IMR-90 (cell line): ENCODE measurements around the gene MAGEF1. TPM values are rescaled to one million over a fixed set of nuclear protein-coding genes. Genes with fewer than 3 reads are reported as not detected.

Source experiments
- ATAC-seq: fragments of 200-7000 bp; cut with Tn5 transposase; 2 replicates; pipeline ENCODE4 v1.9.1; 2020; ENCODE audit warnings: low read depth, mild to moderate bottlenecking, moderate library complexity
- BruUV-seq: library from RNA; stranded (reverse); fragments of 400-500 nt; replicated peaks from 2 replicates; lab custom pipeline; 2021; lab: Mats Ljungman, UMichigan
- CTCF ChIA-PET: fragments of 300-600 bp; formaldehyde crosslinking; extraction: SDS; loops from one replicate; lab custom pipeline; 2021; ENCODE audit warnings: antibody characterized with exemption; lab: Yijun Ruan, JAX
- POLR2A ChIA-PET: fragments of 300-600 bp; sonication (Branson Sonifier 250); formaldehyde crosslinking; loops from one replicate; lab custom pipeline; 2022; ENCODE audit warnings: antibody characterized with exemption; ENCODE audit not compliant: unreplicated experiment; lab: Charles Lee
- DNase-seq: peaks from one replicate; pipeline ENCODE4 v3.0.0; 2013
- H2AFZ ChIP-seq: replicated peaks from 2 replicates; pipeline ENCODE3; 2013; ENCODE audit warnings: low read length, mild to moderate bottlenecking; ENCODE audit not compliant: poor library complexity
- H2AK5ac ChIP-seq: 2 replicates; pipeline ENCODE4 v1.6.1; 2013; ENCODE audit warnings: low read depth, low read length, inconsistent platforms
- H2AK9ac ChIP-seq: replicated peaks from 2 replicates; pipeline ENCODE3; 2013; ENCODE audit warnings: mild to moderate bottlenecking, low read depth, low read length, moderate library complexity; ENCODE audit not compliant: poor library complexity
- H2BK120ac ChIP-seq: 2 replicates; pipeline ENCODE4 v1.6.1; 2013; ENCODE audit warnings: low read depth, low read length, inconsistent platforms
- H2BK15ac ChIP-seq: 3 replicates; pipeline ENCODE4 v1.6.1; 2013; ENCODE audit warnings: low read depth, low read length, inconsistent platforms
- H2BK20ac ChIP-seq: 2 replicates; pipeline ENCODE4 v1.6.1; 2013; ENCODE audit warnings: low read depth, mild to moderate bottlenecking, inconsistent platforms, low read length, moderate library complexity
- H2BK5ac ChIP-seq: 2 replicates; pipeline ENCODE4 v1.6.1; 2013; ENCODE audit warnings: mild to moderate bottlenecking, low read depth, low read length, inconsistent platforms; ENCODE audit not compliant: poor library complexity, severe bottlenecking
- H3K14ac ChIP-seq: replicated peaks from 2 replicates; pipeline ENCODE4 v1.6.1; 2013; ENCODE audit warnings: low read depth, low read length, inconsistent platforms
- H3K18ac ChIP-seq: 2 replicates; pipeline ENCODE4 v1.6.1; 2013; ENCODE audit warnings: low read depth, low read length, control low read depth
- H3K23ac ChIP-seq: 2 replicates; pipeline ENCODE4 v1.6.1; 2013; ENCODE audit warnings: low read depth, low read length, inconsistent platforms
- H3K27ac ChIP-seq: 2 replicates; pipeline ENCODE4 v1.5.1; 2013; ENCODE audit warnings: mild to moderate bottlenecking, control low read depth, low read length; ENCODE audit not compliant: insufficient read depth
- H3K27me3 ChIP-seq: 2 replicates; pipeline ENCODE4 v1.6.1; 2013; ENCODE audit warnings: low read length; ENCODE audit not compliant: control insufficient read depth, insufficient read depth
- H3K36me3 ChIP-seq: 2 replicates; pipeline ENCODE4 v1.6.1; 2013; ENCODE audit warnings: low read length, mixed read lengths; ENCODE audit not compliant: control insufficient read depth, insufficient read depth
- H3K4ac ChIP-seq: 2 replicates; pipeline ENCODE4 v1.6.1; 2013; ENCODE audit warnings: low read depth, low read length, inconsistent platforms
- H3K4me1 ChIP-seq: 2 replicates; pipeline ENCODE4 v1.6.1; 2013; ENCODE audit warnings: low read length, mixed read lengths; ENCODE audit not compliant: control insufficient read depth, insufficient read depth
- H3K4me2 ChIP-seq: 2 replicates; pipeline ENCODE4 v1.6.1; 2013; ENCODE audit warnings: low read depth, mild to moderate bottlenecking, control low read depth, low read length, moderate library complexity
- H3K4me3 ChIP-seq: 2 replicates; pipeline ENCODE4 v1.5.1; 2013; ENCODE audit warnings: low read depth, mild to moderate bottlenecking, control low read depth, low read length, moderate library complexity; ENCODE audit not compliant: insufficient read depth
- H3K56ac ChIP-seq: 2 replicates; pipeline ENCODE4 v1.6.1; 2013; ENCODE audit warnings: low read length, inconsistent platforms; ENCODE audit not compliant: insufficient read depth; ENCODE audit errors: extremely low read depth
- H3K79me1 ChIP-seq, 2 experiments: 2 replicates each; pipeline ENCODE4 v1.6.1; 2013; ENCODE audit warnings: low read length in 2 of 2, inconsistent platforms in 1 of 2, low read depth in 1 of 2
- H3K9ac ChIP-seq: 2 replicates; pipeline ENCODE4 v1.6.1; 2013; ENCODE audit warnings: low read depth, low read length, control low read depth
- H3K9me1 ChIP-seq: 2 replicates; pipeline ENCODE4 v1.6.1; 2013; ENCODE audit warnings: low read length, inconsistent platforms; ENCODE audit not compliant: insufficient read depth
- H3K9me3 ChIP-seq: 2 replicates; pipeline ENCODE4 v1.6.1; 2013; ENCODE audit warnings: low read length; ENCODE audit not compliant: control insufficient read depth, insufficient read depth
- H4K20me1 ChIP-seq: 2 replicates; pipeline ENCODE4 v1.6.1; 2013; ENCODE audit warnings: low read length, inconsistent platforms; ENCODE audit not compliant: insufficient read depth
- H4K5ac ChIP-seq: 2 replicates; pipeline ENCODE4 v1.6.1; 2013; ENCODE audit warnings: mild to moderate bottlenecking, low read depth, low read length, control low read depth
- H4K8ac ChIP-seq, 2 experiments: 2 replicates each; pipeline ENCODE4 v1.6.1; 2013; ENCODE audit warnings: low read depth in 2 of 2, low read length in 2 of 2, control low read depth in 1 of 2, inconsistent platforms in 1 of 2
- H4K91ac ChIP-seq: 2 replicates; pipeline ENCODE4 v1.6.1; 2013; ENCODE audit warnings: low read depth, low read length, inconsistent platforms; ENCODE audit not compliant: insufficient read depth
- BHLHE40 ChIP-seq: fragments of 150-350 bp; IDR thresholded peaks from 2 replicates; pipeline ENCODE4 v1.6.1; 2016; ENCODE audit warnings: mild to moderate bottlenecking, low read depth, low read length
- CEBPB ChIP-seq: IDR thresholded peaks from 2 replicates; pipeline ENCODE4 v1.6.1; 2012; ENCODE audit warnings: low read depth, low read length, improper control_type of control experiment
- CHD1 ChIP-seq: IDR thresholded peaks from 2 replicates; pipeline ENCODE4 v1.6.1; 2012; ENCODE audit warnings: low read depth, low read length, improper control_type of control experiment
- FOS ChIP-seq: fragments of 150-350 bp; IDR thresholded peaks from 2 replicates; pipeline ENCODE4 v1.6.1; 2016; ENCODE audit warnings: low read depth, low read length
- MAFK ChIP-seq: IDR thresholded peaks from 2 replicates; pipeline ENCODE4 v1.6.1; 2012; ENCODE audit warnings: low read depth, low read length, improper control_type of control experiment
- MAZ ChIP-seq: IDR thresholded peaks from 2 replicates; pipeline ENCODE4 v1.6.1; 2012; ENCODE audit warnings: low read depth, mild to moderate bottlenecking, low read length, improper control_type of control experiment, moderate library complexity, borderline replicate concordance
- MXI1 ChIP-seq: IDR thresholded peaks from 2 replicates; pipeline ENCODE4 v1.6.1; 2012; ENCODE audit warnings: low read depth, mild to moderate bottlenecking, low read length, moderate library complexity, borderline replicate concordance
- NFE2L2 ChIP-seq: fragments of 150-350 bp; IDR thresholded peaks from 2 replicates; pipeline ENCODE4 v1.6.1; 2016; ENCODE audit warnings: low read depth, mild to moderate bottlenecking, low read length
- POLR2A ChIP-seq: IDR thresholded peaks from 2 replicates; pipeline ENCODE4 v1.6.1; 2012; ENCODE audit warnings: mild to moderate bottlenecking, low read depth, low read length
- RAD21 ChIP-seq: IDR thresholded peaks from 2 replicates; pipeline ENCODE4 v1.6.1; 2012; ENCODE audit warnings: low read length, improper control_type of control experiment
- RCOR1 ChIP-seq: IDR thresholded peaks from 2 replicates; pipeline ENCODE4 v1.6.1; 2012; ENCODE audit warnings: mild to moderate bottlenecking, low read length, improper control_type of control experiment; ENCODE audit not compliant: insufficient replicate concordance
- RFX5 ChIP-seq: IDR thresholded peaks from 2 replicates; pipeline ENCODE4 v1.8.0; 2012; ENCODE audit warnings: low read depth, mild to moderate bottlenecking, low read length, moderate library complexity
- SMC3 ChIP-seq: fragments of 150-350 bp; IDR thresholded peaks from 2 replicates; pipeline ENCODE4 v1.6.1; 2016; ENCODE audit warnings: low read depth, mild to moderate bottlenecking, antibody characterized with exemption, low read length, moderate library complexity
- WGBS, 2 experiments: methylation state at CpG; one replicate each; pipeline versions ENCODE4 v1.1.5 to v1.1.7; 2013; ENCODE audit warnings: missing lambda C conversion rate in 2 of 2; ENCODE audit not compliant: insufficient read length in 1 of 2; ENCODE audit errors: extremely low coverage in 2 of 2; 5-methylcytosine and 5-hydroxymethylcytosine counted together
- dilution Hi-C: fragments of 300-500 bp; cut with HindIII; formaldehyde crosslinking; loops from one replicate; pipeline ENCODE4 v1.14.3; 2018; ENCODE audit warnings: low sequenced_read_pairs; ENCODE audit not compliant: unreplicated experiment
- in situ Hi-C: fragments of 300-500 bp; cut with MboI; formaldehyde crosslinking; loops from 3 replicates; pipeline ENCODE4 v1.14.3; 2019; ENCODE audit warnings: low sequenced_read_pairs, inconsistent platforms, mixed read lengths
- intact Hi-C: fragments of 100-400 bp; cut with micrococcal nuclease; formaldehyde crosslinking; loops from 2 replicates; pipeline ENCODE4 v1.10.0; 2022
- polyA plus RNA-seq, 3 experiments: library from polyadenylated mRNA; depleted of rRNA; stranded (reverse); fragments of >200 nt; gene quantifications; 2 replicates each; pipeline ENCODE4 v1.2.3, GENCODE V29; 2012; ENCODE audit warnings: low replicate concordance in 1 of 3
- total RNA-seq: library from RNA; depleted of rRNA; stranded (reverse); fragments of >200 nt; gene quantifications from 2 replicates; pipeline ENCODE4 v1.2.3, GENCODE V29; 2012
- TF ChIP-seq, protein P1 (sequence below): fragments of 150-350 bp; IDR thresholded peaks from 2 replicates; pipeline ENCODE4 v1.6.1; 2017; ENCODE audit warnings: mild to moderate bottlenecking, antibody characterized with exemption, low read length, low read depth
- TF ChIP-seq, protein P2 (sequence below): conservative IDR thresholded peaks from 2 replicates; pipeline ENCODE4 v1.5.1; 2012; ENCODE audit warnings: mild to moderate bottlenecking, low read depth, low read length, improper control_type of control experiment
- TF ChIP-seq, protein P3 (sequence below): fragments of 150-350 bp; IDR thresholded peaks from 2 replicates; pipeline ENCODE4 v1.6.1; 2016; ENCODE audit warnings: low read depth, mild to moderate bottlenecking, low read length, moderate library complexity, borderline replicate concordance

Gene MAGEF1
- total and polyA plus RNA-seq, 2 of the 4 experiments (the other 2 are of a cell fraction) = 10.6 to 19.4 TPM

DNA sequence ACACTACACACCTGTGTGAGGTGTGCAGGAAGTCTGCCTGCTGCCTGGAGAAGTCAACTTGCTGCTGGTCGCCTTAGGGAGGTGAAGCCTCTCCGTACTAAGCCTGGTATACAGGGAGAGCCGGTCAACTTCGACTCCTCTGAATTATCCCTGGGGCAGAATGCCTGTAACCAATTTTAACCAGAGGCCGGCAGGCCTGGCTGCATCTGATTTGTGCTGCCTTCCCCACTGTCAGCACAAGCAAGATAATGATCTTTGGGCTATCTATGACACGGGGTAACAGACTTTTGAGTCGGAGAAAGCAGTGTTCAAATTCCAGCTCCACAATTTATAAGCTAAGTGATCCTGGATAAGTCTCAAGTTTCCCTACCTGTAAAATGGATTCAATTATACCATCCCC lies 42.3 kb downstream of the MAGEF1 start:
- Histone ChIP-seq H3K18ac (no peak overlapping the region), H3K36me3 (no peaks in the 10 kb centered on the region), H4K91ac (no peak overlapping the region), H2AK9ac (no peak overlapping the region), H4K20me1 (no peaks in the 10 kb centered on the region), H2AK5ac (no peak overlapping the region), H3K27me3 (peaks cover 45% of the 10 kb centered on the region), H2AFZ (no peak overlapping the region), H3K9ac (no peak overlapping the region), H4K8ac (no peak overlapping the region), H2BK120ac (no peak overlapping the region), H3K79me1 (no peaks in the 10 kb centered on the region), H3K9me3 (no peaks in the 10 kb centered on the region), H2BK20ac (no peak overlapping the region), H2BK15ac (no peak overlapping the region), H3K4me1 (no peaks in the 10 kb centered on the region; the same call in 1 of the 2 replicates), H4K5ac (no peak overlapping the region), H3K23ac (no peak overlapping the region), H3K4me3 (no peak overlapping the region), H3K56ac (no peak overlapping the region), H3K4ac (no peak overlapping the region), H3K14ac (no peak overlapping the region), H2BK5ac (no peak overlapping the region), H3K27ac (no peak overlapping the region), H3K4me2 (no peak overlapping the region), H3K9me1 (no peaks in the 10 kb centered on the region)
- DNase-seq (no peak), ATAC-seq (no peak)
- intact Hi-C loops = no loop called here
- WGBS, 2 experiments = no CpG with 5 or more reads among the region's 7 CpGs
- dilution Hi-C loops = no loop called here
- ChIA-PET POLR2A (no interaction called here), CTCF (no interaction called here)
- TF ChIP-seq NFE2L2 = no peak
- no peak for TF ChIP-seq RCOR1
- TF ChIP-seq FOS = no peak
- no peak for TF ChIP-seq CHD1
- TF ChIP-seq SMC3 = no peak
- no peak for TF ChIP-seq BHLHE40
- TF ChIP-seq, protein P1, sequence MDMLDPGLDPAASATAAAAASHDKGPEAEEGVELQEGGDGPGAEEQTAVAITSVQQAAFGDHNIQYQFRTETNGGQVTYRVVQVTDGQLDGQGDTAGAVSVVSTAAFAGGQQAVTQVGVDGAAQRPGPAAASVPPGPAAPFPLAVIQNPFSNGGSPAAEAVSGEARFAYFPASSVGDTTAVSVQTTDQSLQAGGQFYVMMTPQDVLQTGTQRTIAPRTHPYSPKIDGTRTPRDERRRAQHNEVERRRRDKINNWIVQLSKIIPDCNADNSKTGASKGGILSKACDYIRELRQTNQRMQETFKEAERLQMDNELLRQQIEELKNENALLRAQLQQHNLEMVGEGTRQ = no peak
- TF ChIP-seq MXI1 = no peak
- no peak for TF ChIP-seq RAD21
- no peak for TF ChIP-seq MAFK
- no peak for TF ChIP-seq RFX5
- no peak for TF ChIP-seq CEBPB
- TF ChIP-seq, protein P2, sequence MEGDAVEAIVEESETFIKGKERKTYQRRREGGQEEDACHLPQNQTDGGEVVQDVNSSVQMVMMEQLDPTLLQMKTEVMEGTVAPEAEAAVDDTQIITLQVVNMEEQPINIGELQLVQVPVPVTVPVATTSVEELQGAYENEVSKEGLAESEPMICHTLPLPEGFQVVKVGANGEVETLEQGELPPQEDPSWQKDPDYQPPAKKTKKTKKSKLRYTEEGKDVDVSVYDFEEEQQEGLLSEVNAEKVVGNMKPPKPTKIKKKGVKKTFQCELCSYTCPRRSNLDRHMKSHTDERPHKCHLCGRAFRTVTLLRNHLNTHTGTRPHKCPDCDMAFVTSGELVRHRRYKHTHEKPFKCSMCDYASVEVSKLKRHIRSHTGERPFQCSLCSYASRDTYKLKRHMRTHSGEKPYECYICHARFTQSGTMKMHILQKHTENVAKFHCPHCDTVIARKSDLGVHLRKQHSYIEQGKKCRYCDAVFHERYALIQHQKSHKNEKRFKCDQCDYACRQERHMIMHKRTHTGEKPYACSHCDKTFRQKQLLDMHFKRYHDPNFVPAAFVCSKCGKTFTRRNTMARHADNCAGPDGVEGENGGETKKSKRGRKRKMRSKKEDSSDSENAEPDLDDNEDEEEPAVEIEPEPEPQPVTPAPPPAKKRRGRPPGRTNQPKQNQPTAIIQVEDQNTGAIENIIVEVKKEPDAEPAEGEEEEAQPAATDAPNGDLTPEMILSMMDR = no peak
- TF ChIP-seq POLR2A = no peak
- no peak for TF ChIP-seq MAZ
- TF ChIP-seq, protein P3, sequence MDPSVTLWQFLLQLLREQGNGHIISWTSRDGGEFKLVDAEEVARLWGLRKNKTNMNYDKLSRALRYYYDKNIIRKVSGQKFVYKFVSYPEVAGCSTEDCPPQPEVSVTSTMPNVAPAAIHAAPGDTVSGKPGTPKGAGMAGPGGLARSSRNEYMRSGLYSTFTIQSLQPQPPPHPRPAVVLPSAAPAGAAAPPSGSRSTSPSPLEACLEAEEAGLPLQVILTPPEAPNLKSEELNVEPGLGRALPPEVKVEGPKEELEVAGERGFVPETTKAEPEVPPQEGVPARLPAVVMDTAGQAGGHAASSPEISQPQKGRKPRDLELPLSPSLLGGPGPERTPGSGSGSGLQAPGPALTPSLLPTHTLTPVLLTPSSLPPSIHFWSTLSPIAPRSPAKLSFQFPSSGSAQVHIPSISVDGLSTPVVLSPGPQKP = no peak
- in situ Hi-C loops = no loop called here
- BruUV-seq = no TSS peak
